ENCODE data around the gene RXRA. TPM values are rescaled to one million over a fixed set of nuclear protein-coding genes. Genes with fewer than 3 reads are reported as not detected.

Gene RXRA
- total RNA-seq, 1 donor from 2014 or later: 33.4 TPM

DNA sequence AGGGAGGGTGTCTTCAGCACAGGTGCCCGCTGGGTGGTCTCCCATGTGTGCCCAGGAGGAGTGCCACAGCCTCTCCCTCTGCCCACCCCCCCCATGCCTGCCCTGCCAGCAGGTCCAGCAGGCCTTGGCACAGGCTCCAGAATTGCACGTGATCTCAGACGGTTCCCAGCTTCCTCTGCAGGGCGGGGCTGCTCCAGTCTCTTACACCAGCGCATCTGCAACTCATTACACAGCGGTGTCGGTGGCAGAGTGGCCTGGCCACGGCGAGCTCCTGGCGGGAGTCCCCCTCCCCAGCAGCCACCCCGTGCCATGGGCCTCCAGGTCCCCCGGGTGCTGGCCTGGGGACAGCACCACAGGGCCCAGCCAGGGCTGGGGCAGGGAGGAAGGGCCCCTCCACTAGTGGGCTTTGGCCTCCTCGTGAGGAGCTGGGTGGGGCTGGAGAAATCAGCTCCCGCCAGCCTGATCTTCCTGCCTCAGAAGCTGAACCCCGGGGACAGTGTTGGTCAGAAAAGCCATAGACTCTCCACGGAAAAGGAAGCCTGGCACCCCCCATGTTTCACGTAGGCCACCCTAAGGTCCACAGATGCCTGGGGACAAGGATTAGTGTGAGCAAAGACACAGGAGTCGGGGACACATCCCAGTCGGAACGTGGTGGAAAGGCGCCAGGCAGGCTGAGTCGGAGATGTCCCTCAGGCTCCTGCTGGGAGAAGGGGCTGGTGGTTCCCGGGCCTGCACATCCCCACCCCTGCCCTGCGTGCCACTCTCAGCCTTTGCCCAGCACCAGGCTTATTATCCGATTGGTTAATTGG is 40.2 kb downstream of the RXRA start:
- Histone ChIP-seq H3K9me3 (ENCODE audit: insufficient read depth, low read depth, low read length) (no peaks in the 10 kb centered on the region), H3K4me2 (ENCODE audit: low read length) (peak overlapping the region; percentile 61), H3K4me1 (ENCODE audit: insufficient read depth, low read length) (peaks cover 10% of the 10 kb centered on the region), H3K79me2 (ENCODE audit: insufficient read depth, low read length) (peaks cover 82% of the 10 kb centered on the region), H4K20me1 (ENCODE audit: insufficient read depth, low read length) (peaks cover 100% of the 10 kb centered on the region), H3K4me3 (ENCODE audit: insufficient read depth, low read depth, low read length) (no peak overlapping the region), H3K27me3 (ENCODE audit: insufficient read depth, low read length) (no peaks in the 10 kb centered on the region), H3K27ac (ENCODE audit: low read depth, low read length) (no peak overlapping the region), H2AFZ (ENCODE audit: low read depth, low read length) (no peak overlapping the region), H3K36me3 (ENCODE audit: insufficient read depth, low read length) (no peaks in the 10 kb centered on the region), H3K9ac (ENCODE audit: low read length) (peak overlapping the region; percentile 21)
- peak; percentile 62 for DNase-seq (ENCODE audit: low read depth)
- Mint-ChIP-seq H3K27ac (ENCODE audit: unreplicated experiment) (no peak overlapping the region), H3K27me3 (ENCODE audit: low read depth, unreplicated experiment) (no peaks in the 10 kb centered on the region), H3K36me3 (ENCODE audit: low read depth, unreplicated experiment) (peaks cover 7% of the 10 kb centered on the region), H3K9me3 (ENCODE audit: unreplicated experiment) (no peaks in the 10 kb centered on the region), H3K4me3 (ENCODE audit: unreplicated experiment) (no peak overlapping the region), H3K4me1 (ENCODE audit: low read depth, unreplicated experiment) (peaks cover 6% of the 10 kb centered on the region)
- TF ChIP-seq, protein P1, sequence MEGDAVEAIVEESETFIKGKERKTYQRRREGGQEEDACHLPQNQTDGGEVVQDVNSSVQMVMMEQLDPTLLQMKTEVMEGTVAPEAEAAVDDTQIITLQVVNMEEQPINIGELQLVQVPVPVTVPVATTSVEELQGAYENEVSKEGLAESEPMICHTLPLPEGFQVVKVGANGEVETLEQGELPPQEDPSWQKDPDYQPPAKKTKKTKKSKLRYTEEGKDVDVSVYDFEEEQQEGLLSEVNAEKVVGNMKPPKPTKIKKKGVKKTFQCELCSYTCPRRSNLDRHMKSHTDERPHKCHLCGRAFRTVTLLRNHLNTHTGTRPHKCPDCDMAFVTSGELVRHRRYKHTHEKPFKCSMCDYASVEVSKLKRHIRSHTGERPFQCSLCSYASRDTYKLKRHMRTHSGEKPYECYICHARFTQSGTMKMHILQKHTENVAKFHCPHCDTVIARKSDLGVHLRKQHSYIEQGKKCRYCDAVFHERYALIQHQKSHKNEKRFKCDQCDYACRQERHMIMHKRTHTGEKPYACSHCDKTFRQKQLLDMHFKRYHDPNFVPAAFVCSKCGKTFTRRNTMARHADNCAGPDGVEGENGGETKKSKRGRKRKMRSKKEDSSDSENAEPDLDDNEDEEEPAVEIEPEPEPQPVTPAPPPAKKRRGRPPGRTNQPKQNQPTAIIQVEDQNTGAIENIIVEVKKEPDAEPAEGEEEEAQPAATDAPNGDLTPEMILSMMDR (IDR thresholded peaks at IDR 0.05; ENCODE audit: insufficient read depth, low read depth, low read length): no peak
- no peak for FAIRE-seq

DNA sequence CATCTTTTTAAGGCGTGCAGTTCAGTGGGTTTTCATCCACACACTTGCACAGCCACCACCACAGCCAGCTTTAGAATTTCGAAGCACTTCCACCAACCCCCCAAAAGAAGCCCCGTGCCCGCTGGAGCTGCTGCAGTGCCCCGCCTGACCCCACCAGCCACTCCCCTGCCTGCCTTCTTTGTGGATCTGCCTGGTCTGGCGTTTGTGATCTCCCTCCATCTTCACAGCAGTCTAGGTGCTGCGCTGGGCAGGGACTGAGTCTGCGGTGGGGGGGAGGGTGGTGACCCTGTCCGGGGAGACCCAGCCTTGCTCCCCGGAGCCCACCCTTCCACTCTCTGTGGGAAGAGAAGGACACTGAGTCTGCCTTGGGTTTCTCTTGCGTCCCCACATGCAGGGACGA is 40.8 kb downstream of the RXRA start:
- Mint-ChIP-seq H3K9me3 (ENCODE audit: unreplicated experiment) (no peaks in the 10 kb centered on the region), H3K36me3 (ENCODE audit: low read depth, unreplicated experiment) (peaks cover 7% of the 10 kb centered on the region), H3K4me3 (ENCODE audit: unreplicated experiment) (no peak overlapping the region), H3K4me1 (ENCODE audit: low read depth, unreplicated experiment) (peaks cover 6% of the 10 kb centered on the region), H3K27ac (ENCODE audit: unreplicated experiment) (no peak overlapping the region), H3K27me3 (ENCODE audit: low read depth, unreplicated experiment) (no peaks in the 10 kb centered on the region)
- no peaks in the 10 kb centered on the region for H3K9me3 ChIP-seq (ENCODE audit: insufficient read depth, low read depth, low read length)
- peaks cover 84% of the 10 kb centered on the region for H3K79me2 ChIP-seq (ENCODE audit: insufficient read depth, low read length)
- no peaks in the 10 kb centered on the region for H3K27me3 ChIP-seq (ENCODE audit: insufficient read depth, low read length)
- H3K4me3 ChIP-seq (ENCODE audit: insufficient read depth, low read depth, low read length): no peak overlapping the region
- H3K9ac ChIP-seq (ENCODE audit: low read length): peak overlapping the region; percentile 21
- peaks cover 10% of the 10 kb centered on the region for H3K4me1 ChIP-seq (ENCODE audit: insufficient read depth, low read length)
- H3K27ac ChIP-seq (ENCODE audit: low read depth, low read length): no peak overlapping the region
- FAIRE-seq (no peak), DNase-seq (ENCODE audit: low read depth) (no peak)
- no peaks in the 10 kb centered on the region for H3K36me3 ChIP-seq (ENCODE audit: insufficient read depth, low read length)
- no peak overlapping the region for H3K4me2 ChIP-seq (ENCODE audit: low read length)
- H4K20me1 ChIP-seq (ENCODE audit: insufficient read depth, low read length): peaks cover 100% of the 10 kb centered on the region
- no peak overlapping the region for H2AFZ ChIP-seq (ENCODE audit: low read depth, low read length)
- TF ChIP-seq, protein P1 (IDR thresholded peaks at IDR 0.05; ENCODE audit: insufficient read depth, low read depth, low read length): no peak
- TF ChIP-seq EZH2 (IDR thresholded peaks at IDR 0.05; ENCODE audit: insufficient read depth, low read length): no peak

All from astrocyte (in vitro differentiated cells and primary cell).